ENCODE results near the gene SPATC1L.

The SPATC1L gene

DNA sequence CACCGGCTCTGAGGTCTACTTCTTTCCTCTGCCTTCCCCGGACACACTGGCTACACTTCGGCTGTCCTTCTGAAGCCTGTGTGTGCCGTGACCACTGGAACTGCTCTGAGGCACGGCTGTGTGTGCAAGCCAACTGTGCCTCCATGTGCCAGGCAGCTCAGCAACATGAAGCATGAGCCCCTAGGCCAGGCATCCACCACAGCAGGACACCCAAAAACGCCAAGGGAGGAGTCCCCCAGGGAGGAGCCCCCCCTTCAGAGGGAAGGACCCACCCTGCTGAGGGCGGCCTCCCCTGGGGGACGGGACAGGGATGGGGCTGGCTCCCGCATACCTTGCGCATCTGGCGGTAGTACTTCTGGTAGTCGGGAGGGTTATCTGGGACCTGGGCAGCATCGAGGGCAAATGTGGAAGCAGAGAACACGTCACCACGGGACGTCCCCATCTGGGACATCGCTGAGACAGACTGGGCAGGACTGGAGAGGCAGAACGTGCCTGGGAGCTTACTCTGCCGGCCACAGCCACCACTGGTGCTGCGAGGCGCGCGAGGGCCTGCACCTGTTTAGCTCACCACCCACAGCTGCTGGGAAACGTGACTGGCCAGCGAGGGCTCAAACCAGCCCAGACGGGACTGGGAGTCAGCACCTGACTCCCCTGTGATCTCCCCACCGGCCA lies 23.8 kb upstream of the SPATC1L start:
- Histone ChIP-seq H3K9me3 (ENCODE audit: insufficient read depth, low read length) (no peaks in the 10 kb centered on the region), H3K4me1 (ENCODE audit: insufficient read depth, insufficient read length) (peaks cover 10% of the 10 kb centered on the region), H3K36me3 (ENCODE audit: insufficient read depth, insufficient read length, low read length) (peaks cover 95% of the 10 kb centered on the region), H3K9ac (ENCODE audit: insufficient read length, low read depth) (no peak overlapping the region), H3K4me3 (ENCODE audit: insufficient read length, low read depth) (no peak overlapping the region), H3K27me3 (ENCODE audit: insufficient read depth, insufficient read length) (no peaks in the 10 kb centered on the region)
- no peak for TF ChIP-seq SUZ12 (IDR thresholded peaks at IDR 0.05; ENCODE audit: extremely low read depth, insufficient read depth, insufficient read length)
- no peak for TF ChIP-seq ZNF274 (IDR thresholded peaks at IDR 0.05; ENCODE audit: low read depth, low read length)
- no peak for TF ChIP-seq YY1 (IDR thresholded peaks at IDR 0.05; ENCODE audit: insufficient read depth, insufficient read length)
- no peak for DNase-seq (ENCODE audit: low read depth, low spot score)

DNA sequence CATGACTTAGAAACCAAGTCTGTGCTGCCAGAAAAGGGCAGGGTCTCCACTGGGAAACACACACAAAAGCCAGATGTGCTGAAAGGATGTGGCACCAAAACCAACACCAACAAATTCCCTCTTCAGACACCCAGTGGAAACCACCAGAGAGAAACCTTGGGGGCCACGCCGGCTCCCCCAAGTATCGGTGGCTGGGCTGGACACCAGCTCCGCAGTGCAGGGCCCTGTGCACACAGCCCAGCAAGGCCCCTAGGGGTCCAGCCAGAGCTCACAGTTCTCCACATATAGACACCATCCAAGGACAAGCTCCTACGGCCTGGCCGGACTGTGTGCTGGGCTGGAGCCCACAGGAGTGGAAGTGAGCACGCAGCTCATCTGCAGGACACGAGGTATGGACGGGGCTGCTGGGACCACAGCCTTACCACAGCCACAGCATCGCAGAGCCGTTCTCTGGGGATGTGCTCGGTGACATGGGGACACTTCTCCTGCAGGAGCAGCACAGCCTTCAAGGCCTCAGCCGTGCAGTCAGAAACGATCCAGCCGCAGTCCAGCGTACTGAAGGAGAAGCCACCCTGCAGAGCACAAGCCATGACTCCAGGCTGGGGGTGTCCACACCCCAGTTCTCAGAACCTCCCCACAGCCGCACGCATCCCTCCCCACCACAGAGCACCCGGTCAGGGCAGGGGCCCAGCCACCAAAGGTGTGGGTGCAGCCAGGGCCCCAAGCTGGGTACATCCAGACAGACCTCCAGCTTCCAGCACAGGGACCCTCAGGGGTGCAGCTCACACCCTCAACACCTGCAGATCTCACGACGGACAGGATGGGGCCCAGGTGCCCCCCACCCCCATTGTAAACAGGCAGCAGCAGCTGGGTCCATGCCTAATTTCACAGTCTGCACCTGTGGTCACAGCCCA lies 23.0 kb upstream of the SPATC1L start:
- Histone ChIP-seq H3K9ac (ENCODE audit: insufficient read length, low read depth) (no peak overlapping the region), H3K4me3 (ENCODE audit: insufficient read length, low read depth) (no peak overlapping the region), H3K4me1 (ENCODE audit: insufficient read depth, insufficient read length) (peaks cover 8% of the 10 kb centered on the region), H3K36me3 (ENCODE audit: insufficient read depth, insufficient read length, low read length) (peaks cover 93% of the 10 kb centered on the region), H3K27me3 (ENCODE audit: insufficient read depth, insufficient read length) (no peaks in the 10 kb centered on the region), H3K9me3 (ENCODE audit: insufficient read depth, low read length) (no peaks in the 10 kb centered on the region)
- no peak for DNase-seq (ENCODE audit: low read depth, low spot score)
- no peak for TF ChIP-seq ZNF274 (IDR thresholded peaks at IDR 0.05; ENCODE audit: low read depth, low read length)

DNA sequence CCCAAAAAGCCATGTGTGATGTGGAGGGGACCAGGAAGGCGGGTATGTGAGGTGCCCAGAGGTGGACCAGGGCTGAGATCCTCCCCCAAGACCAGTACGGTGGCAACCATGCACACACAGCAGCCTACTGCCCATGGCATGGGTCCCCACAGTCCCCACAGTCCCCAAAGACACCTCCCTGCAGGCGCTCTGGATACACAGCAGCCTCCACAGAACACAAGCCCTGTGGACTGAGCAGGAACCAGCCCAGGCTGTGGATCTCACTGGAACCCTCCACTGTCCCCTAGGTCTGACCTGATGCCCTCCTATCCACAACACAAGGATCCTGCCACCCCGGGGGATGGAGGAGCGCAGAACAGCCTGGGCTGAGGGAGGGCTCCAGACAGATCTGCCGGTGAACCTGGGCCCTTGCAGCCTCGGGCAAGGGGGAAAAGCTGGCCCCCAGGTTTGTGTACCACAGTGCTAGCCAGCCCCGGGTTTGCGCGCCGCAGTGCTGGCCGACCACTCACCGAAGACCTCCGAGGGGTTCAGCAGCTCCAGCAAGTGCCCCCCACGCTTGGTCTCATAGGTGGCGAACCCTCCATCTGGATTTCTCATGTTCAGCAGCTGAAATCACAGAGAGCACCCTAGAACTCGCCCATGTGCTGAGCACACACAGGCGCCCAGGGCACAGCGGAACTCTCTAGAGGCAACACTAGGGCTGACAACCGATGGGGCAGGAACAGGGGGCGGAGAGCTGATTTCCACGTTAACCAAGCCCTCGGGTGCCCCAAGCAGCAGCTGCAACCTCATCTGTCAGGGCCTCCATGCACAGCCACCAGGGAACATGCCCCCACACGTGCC lies 22.1 kb upstream of the SPATC1L start:
- Histone ChIP-seq H3K27me3 (ENCODE audit: insufficient read depth, insufficient read length) (no peaks in the 10 kb centered on the region), H3K4me3 (ENCODE audit: insufficient read length, low read depth) (no peak overlapping the region), H3K9ac (ENCODE audit: insufficient read length, low read depth) (no peak overlapping the region), H3K4me1 (ENCODE audit: insufficient read depth, insufficient read length) (peaks cover 7% of the 10 kb centered on the region), H3K36me3 (ENCODE audit: insufficient read depth, insufficient read length, low read length) (peaks cover 86% of the 10 kb centered on the region), H3K9me3 (ENCODE audit: insufficient read depth, low read length) (no peaks in the 10 kb centered on the region)
- TF ChIP-seq YY1 (IDR thresholded peaks at IDR 0.05; ENCODE audit: insufficient read depth, insufficient read length) (no peak), SUZ12 (IDR thresholded peaks at IDR 0.05; ENCODE audit: extremely low read depth, insufficient read depth, insufficient read length) (no peak), ZNF274 (IDR thresholded peaks at IDR 0.05; ENCODE audit: low read depth, low read length) (no peak)
- DNase-seq (ENCODE audit: low read depth, low spot score): no peak

DNA sequence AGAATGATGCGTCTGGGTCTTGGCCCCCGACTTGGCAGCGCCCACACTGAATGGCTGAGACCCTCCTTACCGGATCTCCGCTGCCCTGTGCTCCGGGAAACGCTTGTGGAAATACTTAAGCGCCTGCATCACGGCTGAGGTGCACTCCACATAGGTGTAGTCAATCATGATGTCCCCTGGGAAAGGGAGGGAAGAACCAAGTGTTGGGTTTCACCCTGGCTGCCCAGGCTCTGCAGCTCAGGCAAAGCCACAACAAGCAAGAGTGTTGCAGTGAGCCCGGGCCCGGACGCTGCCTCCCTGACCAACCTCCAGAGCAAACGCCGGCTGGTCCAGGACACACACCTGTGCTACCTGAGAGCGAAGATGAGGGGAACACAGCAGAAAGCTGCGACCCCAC lies 21.5 kb upstream of the SPATC1L start:
- Histone ChIP-seq H3K4me1 (ENCODE audit: insufficient read depth, insufficient read length) (peaks cover 7% of the 10 kb centered on the region), H3K27me3 (ENCODE audit: insufficient read depth, insufficient read length) (no peaks in the 10 kb centered on the region), H3K9me3 (ENCODE audit: insufficient read depth, low read length) (no peaks in the 10 kb centered on the region), H3K9ac (ENCODE audit: insufficient read length, low read depth) (no peak overlapping the region), H3K4me3 (ENCODE audit: insufficient read length, low read depth) (no peak overlapping the region), H3K36me3 (ENCODE audit: insufficient read depth, insufficient read length, low read length) (peaks cover 86% of the 10 kb centered on the region)
- no peak for DNase-seq (ENCODE audit: low read depth, low spot score)
- TF ChIP-seq SUZ12 (IDR thresholded peaks at IDR 0.05; ENCODE audit: extremely low read depth, insufficient read depth, insufficient read length): no peak
- TF ChIP-seq YY1 (IDR thresholded peaks at IDR 0.05; ENCODE audit: insufficient read depth, insufficient read length): no peak
- no peak for TF ChIP-seq ZNF274 (IDR thresholded peaks at IDR 0.05; ENCODE audit: low read depth, low read length)

DNA sequence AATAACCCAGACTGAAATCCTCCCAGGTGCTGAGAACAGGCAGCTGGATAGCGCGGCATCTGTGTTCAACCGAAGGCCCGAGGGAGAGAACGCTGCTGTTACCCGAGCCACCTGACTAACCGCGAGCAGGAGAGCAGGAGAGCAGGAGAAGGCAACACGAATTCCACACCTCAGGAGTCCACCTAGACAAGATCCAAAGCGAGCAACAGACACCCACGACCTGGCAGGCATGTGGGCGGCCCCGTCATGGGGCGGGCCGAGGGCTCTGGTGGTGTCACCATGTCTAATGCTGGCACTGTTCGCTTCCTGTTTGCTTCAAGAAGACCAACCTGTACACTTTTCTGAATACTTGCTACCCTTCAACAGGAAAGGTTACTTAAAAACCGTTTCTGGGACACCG lies 20.9 kb upstream of the SPATC1L start:
- Histone ChIP-seq H3K27me3 (ENCODE audit: insufficient read depth, insufficient read length) (no peaks in the 10 kb centered on the region), H3K4me3 (ENCODE audit: insufficient read length, low read depth) (no peak overlapping the region), H3K4me1 (ENCODE audit: insufficient read depth, insufficient read length) (peaks cover 2% of the 10 kb centered on the region), H3K36me3 (ENCODE audit: insufficient read depth, insufficient read length, low read length) (peaks cover 86% of the 10 kb centered on the region), H3K9me3 (ENCODE audit: insufficient read depth, low read length) (no peaks in the 10 kb centered on the region), H3K9ac (ENCODE audit: insufficient read length, low read depth) (no peak overlapping the region)
- no peak for TF ChIP-seq SUZ12 (IDR thresholded peaks at IDR 0.05; ENCODE audit: extremely low read depth, insufficient read depth, insufficient read length)
- TF ChIP-seq ZNF274 (IDR thresholded peaks at IDR 0.05; ENCODE audit: low read depth, low read length): no peak
- TF ChIP-seq YY1 (IDR thresholded peaks at IDR 0.05; ENCODE audit: insufficient read depth, insufficient read length): no peak
- no peak for DNase-seq (ENCODE audit: low read depth, low spot score)

DNA sequence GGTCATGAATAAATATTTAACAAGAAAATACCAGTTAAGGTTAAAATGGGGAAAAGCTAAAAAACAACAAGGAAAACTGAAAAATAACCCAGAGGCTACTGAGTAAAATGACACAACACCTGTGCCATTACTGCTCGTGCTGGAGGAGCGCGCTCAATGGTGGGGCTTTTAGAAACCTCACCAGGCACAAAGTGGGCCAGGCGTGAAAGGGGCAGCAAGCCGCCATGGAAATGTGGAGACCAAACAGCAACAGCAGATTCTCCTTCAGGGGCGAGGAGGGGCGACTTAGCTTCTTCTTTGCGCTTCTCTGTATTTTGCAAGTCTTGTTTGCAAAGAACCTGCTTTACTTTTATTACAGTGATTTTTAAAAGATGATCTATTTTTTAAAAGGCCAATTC lies 18.9 kb upstream of the SPATC1L start:
- H3K4me3 ChIP-seq (ENCODE audit: insufficient read length, low read depth): no peak overlapping the region
- no peak overlapping the region for H3K9ac ChIP-seq (ENCODE audit: insufficient read length, low read depth)
- no peaks in the 10 kb centered on the region for H3K27me3 ChIP-seq (ENCODE audit: insufficient read depth, insufficient read length)
- peaks cover 4% of the 10 kb centered on the region; the same call in 1 of the 2 replicates for H3K9me3 ChIP-seq (ENCODE audit: insufficient read depth, low read length)
- no peak for TF ChIP-seq YY1 (IDR thresholded peaks at IDR 0.05; ENCODE audit: insufficient read depth, insufficient read length)
- no peak for TF ChIP-seq ZNF274 (IDR thresholded peaks at IDR 0.05; ENCODE audit: low read depth, low read length)
- no peak for TF ChIP-seq SUZ12 (IDR thresholded peaks at IDR 0.05; ENCODE audit: extremely low read depth, insufficient read depth, insufficient read length)
- DNase-seq (ENCODE audit: low read depth, low spot score): no peak
- H3K4me1 ChIP-seq (ENCODE audit: insufficient read depth, insufficient read length): peaks cover 2% of the 10 kb centered on the region
- H3K36me3 ChIP-seq (ENCODE audit: insufficient read depth, insufficient read length, low read length): peaks cover 84% of the 10 kb centered on the region
